Renal cortical epithelial cell (primary cell): ENCODE data around the gene HID1. TPM values are rescaled to one million over a fixed set of nuclear protein-coding genes. Genes with fewer than 3 reads are reported as not detected.

Source experiments
- DNase-seq: peaks from one replicate; pipeline ENCODE4 v3.0.0-alpha.2; 2011; ENCODE audit warnings: low read depth
- total RNA-seq: library from RNA; depleted of rRNA; stranded (reverse); fragments of >200 nt; gene quantifications from 2 replicates; pipeline ENCODE4 v1.2.3, GENCODE V29; 2014

Gene HID1
- total RNA-seq, 1 donor from 2014 or later, result 3.9 TPM

- no peak for DNase-seq
Observed at GRCh38 chr17:74951680-74952421, 20.7 kb downstream of the HID1 start.

- DNase-seq, result no peak
Observed at GRCh38 chr17:74951065-74951464, 21.5 kb downstream of the HID1 start.

- DNase-seq, result no peak
Observed at GRCh38 chr17:74950207-74950606, 22.4 kb downstream of the HID1 start.

- no peak for DNase-seq
Observed at GRCh38 chr17:74949455-74950115, 23.0 kb downstream of the HID1 start.

GRCh38 chr17:74947041-74947754, 25.4 kb downstream of the HID1 start:
- DNase-seq, result no peak

GRCh38 chr17:74946641-74947040, 25.9 kb downstream of the HID1 start:
- DNase-seq, result no peak

GRCh38 chr17:74945543-74945942, 27.0 kb downstream of the HID1 start:
- no peak for DNase-seq

GRCh38 chr17:74943808-74944522, 28.6 kb downstream of the HID1 start:
- peak; percentile 6 for DNase-seq

- DNase-seq, result no peak
Observed at GRCh38 chr17:74941128-74941725, 31.3 kb downstream of the HID1 start.

GRCh38 chr17:74939534-74939933, 33.0 kb downstream of the HID1 start:
- DNase-seq, result no peak

GRCh38 chr17:74938194-74938950, 34.2 kb downstream of the HID1 start:
- no peak for DNase-seq

GRCh38 chr17:74937064-74938051, 35.2 kb downstream of the HID1 start:
- DNase-seq, result no peak

GRCh38 chr17:74936470-74936799, 36.1 kb downstream of the HID1 start:
- DNase-seq, result no peak

- DNase-seq, result no peak
Observed at GRCh38 chr17:74935585-74936469, 36.7 kb downstream of the HID1 start, which contains the start of gene OTOP3. Gene OTOP3 (plus strand): TSS chr17:74935898. CDS start chr17:74935922, 24 bp downstream.

GRCh38 chr17:74935048-74935447, 37.5 kb downstream of the HID1 start:
- DNase-seq, result no peak

GRCh38 chr17:74930535-74931036, 42.0 kb downstream of the HID1 start:
- no peak for DNase-seq

GRCh38 chr17:74928786-74929185, 43.8 kb downstream of the HID1 start:
- DNase-seq, result no peak

- DNase-seq, result no peak
Observed at GRCh38 chr17:74925242-74925641, 47.3 kb downstream of the HID1 start.
